ENCODE data around the gene MIF4GD.

- TF ChIP-seq EZH2phosphoT487 (IDR thresholded peaks at IDR 0.05; ENCODE audit: insufficient read depth, low read depth), result no peak
- TF ChIP-seq EZH2 (IDR thresholded peaks at IDR 0.05; ENCODE audit: insufficient read depth, poor library complexity, severe bottlenecking), result no peak
These were observed 38.0 kb upstream of the MIF4GD start for GRCh38 chr17:75308732-75309629.

Data from GM23248 (cell line).